GM23338 (cell line): ENCODE measurements around the gene ADCY4. TPM values are rescaled to one million over a fixed set of nuclear protein-coding genes. Genes with fewer than 3 reads are reported as not detected.

ENCODE experiments used
- ATAC-seq: fragments of 200-7000 bp; cut with Tn5 transposase; 3 replicates; pipeline ENCODE4 v1.9.1; 2020
- DNase-seq: peaks from one replicate; pipeline ENCODE4 v3.0.0-alpha.2; 2015; ENCODE audit warnings: low spot score
- H2AFZ ChIP-seq: fragments of 200-600 bp; sonication (generic); 2 replicates; pipeline ENCODE4 v1.8.0; 2016; ENCODE audit warnings: antibody characterized with exemption, mild to moderate bottlenecking, moderate library complexity
- H3F3A ChIP-seq: fragments of 200-600 bp; sonication (generic); replicated peaks from 2 replicates; pipeline ENCODE4 v1.8.0; 2017; ENCODE audit warnings: antibody characterized with exemption, mixed run types, low read depth
- H3K27ac ChIP-seq: fragments of 200-600 bp; sonication (generic); 2 replicates; pipeline ENCODE4 v1.6.1; 2016; ENCODE audit warnings: low read depth
- H3K27me3 ChIP-seq: fragments of 200-600 bp; sonication (generic); 2 replicates; pipeline ENCODE4 v1.8.0; 2016; ENCODE audit warnings: mild to moderate bottlenecking, mixed run types, moderate library complexity; ENCODE audit not compliant: insufficient read depth
- H3K36me3 ChIP-seq: fragments of 200-600 bp; sonication (generic); 2 replicates; pipeline ENCODE4 v1.8.0; 2016; ENCODE audit warnings: mild to moderate bottlenecking; ENCODE audit not compliant: insufficient read depth
- H3K4me1 ChIP-seq: fragments of 200-600 bp; sonication (generic); 2 replicates; pipeline ENCODE4 v1.8.0; 2016; ENCODE audit warnings: mild to moderate bottlenecking, moderate library complexity; ENCODE audit not compliant: insufficient read depth
- H3K4me2 ChIP-seq: fragments of 200-600 bp; sonication (generic); 2 replicates; pipeline ENCODE4 v1.7.1; 2017; ENCODE audit warnings: mixed run types
- H3K4me3 ChIP-seq: fragments of 200-600 bp; sonication (generic); 2 replicates; pipeline ENCODE4 v1.6.1; 2016; ENCODE audit warnings: mixed run types
- H3K79me2 ChIP-seq: fragments of 200-600 bp; sonication (generic); replicated peaks from 2 replicates; pipeline ENCODE4 v1.8.0; 2017; ENCODE audit warnings: mild to moderate bottlenecking; ENCODE audit not compliant: insufficient read depth
- H3K9me2 ChIP-seq: fragments of 200-600 bp; sonication (generic); 2 replicates; pipeline ENCODE4 v1.8.0; 2017; ENCODE audit not compliant: insufficient read depth
- H4K20me1 ChIP-seq: fragments of 200-600 bp; sonication (generic); replicated peaks from 2 replicates; pipeline ENCODE4 v1.8.0; 2017; ENCODE audit warnings: mild to moderate bottlenecking; ENCODE audit not compliant: insufficient read depth
- H3K27ac Mint-ChIP-seq: 2 replicates; pipeline ENCODE4 v1.8.0; 2020; ENCODE audit warnings: inconsistent platforms, mild to moderate bottlenecking, moderate library complexity, mixed read lengths
- H3K27me3 Mint-ChIP-seq: 3 replicates; pipeline ENCODE4 v1.8.0; 2022; ENCODE audit warnings: low read depth, mild to moderate bottlenecking, moderate library complexity, mixed read lengths, inconsistent platforms; ENCODE audit not compliant: insufficient read depth, poor library complexity
- H3K36me3 Mint-ChIP-seq: 3 replicates; pipeline ENCODE4 v1.8.0; 2021; ENCODE audit warnings: low read depth, mild to moderate bottlenecking, inconsistent platforms, moderate library complexity, mixed read lengths
- H3K4me1 Mint-ChIP-seq: 3 replicates; pipeline ENCODE4 v1.8.0; 2020; ENCODE audit warnings: mild to moderate bottlenecking, inconsistent platforms, mixed read lengths
- H3K4me3 Mint-ChIP-seq: 3 replicates; pipeline ENCODE4 v1.8.0; 2021; ENCODE audit warnings: moderate library complexity, mild to moderate bottlenecking, inconsistent platforms, mixed read lengths
- H3K9me3 Mint-ChIP-seq: 3 replicates; pipeline ENCODE4 v1.8.0; 2020; ENCODE audit warnings: moderate library complexity, mild to moderate bottlenecking, inconsistent platforms, mixed read lengths
- CREB1 ChIP-seq: fragments of 250-450 bp; sonication (Bioruptor Pico); IDR thresholded peaks from 2 replicates; pipeline ENCODE4 v1.5.0; 2020; ENCODE audit warnings: low read depth, mild to moderate bottlenecking, moderate library complexity
- EZH2 ChIP-seq: fragments of 200-600 bp; sonication (generic); IDR thresholded peaks from one replicate; pipeline ENCODE4 v1.8.0; 2017; ENCODE audit warnings: antibody characterized with exemption, mild to moderate bottlenecking, low read depth; ENCODE audit not compliant: unreplicated experiment
- JUNB ChIP-seq: IDR thresholded peaks from one replicate; pipeline ENCODE4 v1.6.1; 2016; ENCODE audit warnings: antibody characterized with exemption; ENCODE audit not compliant: unreplicated experiment
- POLR2AphosphoS5 ChIP-seq: IDR thresholded peaks from 2 replicates; pipeline ENCODE4 v1.6.1; 2016; ENCODE audit warnings: antibody characterized with exemption, low read depth
- ZNF114 ChIP-seq: fragments of 250-450 bp; sonication (Bioruptor Pico); IDR thresholded peaks from 2 replicates; pipeline ENCODE4 v1.5.0; 2020; ENCODE audit warnings: mild to moderate bottlenecking, moderate library complexity
- polyA plus RNA-seq: library from polyadenylated mRNA; unstranded; fragments of >200 nt; fragmentation: Nextera tagmentation; extraction: Ambion mirVana; gene quantifications from 2 replicates; pipeline ENCODE4 v1.2.1, GENCODE V29; 2016
- total RNA-seq: library from RNA; depleted of rRNA; stranded (reverse); fragments of >200 nt; shearing (Covaris generic); gene quantifications from 2 replicates; pipeline ENCODE4 v1.2.3, GENCODE V29; 2014
- TF ChIP-seq, protein P1 (sequence below), 2 experiments: fragments of 200-600 bp in 1 of 2; sonication (generic) in 1 of 2; conservative IDR thresholded peaks; 2 replicates each; pipeline versions ENCODE4 v1.5.1 to v1.6.1; 2016 to 2017; ENCODE audit warnings: antibody characterized with exemption in 2 of 2, low read depth in 2 of 2, mild to moderate bottlenecking in 2 of 2, moderate library complexity in 1 of 2
- TF ChIP-seq, protein P2 (sequence below): IDR thresholded peaks from one replicate; pipeline ENCODE4 v1.6.1; 2018; ENCODE audit warnings: antibody characterized with exemption; ENCODE audit not compliant: unreplicated experiment

The ADCY4 gene
- total and polyA plus RNA-seq, 2 experiments from 2014 or later: 0.10 to 0.40 TPM

DNA sequence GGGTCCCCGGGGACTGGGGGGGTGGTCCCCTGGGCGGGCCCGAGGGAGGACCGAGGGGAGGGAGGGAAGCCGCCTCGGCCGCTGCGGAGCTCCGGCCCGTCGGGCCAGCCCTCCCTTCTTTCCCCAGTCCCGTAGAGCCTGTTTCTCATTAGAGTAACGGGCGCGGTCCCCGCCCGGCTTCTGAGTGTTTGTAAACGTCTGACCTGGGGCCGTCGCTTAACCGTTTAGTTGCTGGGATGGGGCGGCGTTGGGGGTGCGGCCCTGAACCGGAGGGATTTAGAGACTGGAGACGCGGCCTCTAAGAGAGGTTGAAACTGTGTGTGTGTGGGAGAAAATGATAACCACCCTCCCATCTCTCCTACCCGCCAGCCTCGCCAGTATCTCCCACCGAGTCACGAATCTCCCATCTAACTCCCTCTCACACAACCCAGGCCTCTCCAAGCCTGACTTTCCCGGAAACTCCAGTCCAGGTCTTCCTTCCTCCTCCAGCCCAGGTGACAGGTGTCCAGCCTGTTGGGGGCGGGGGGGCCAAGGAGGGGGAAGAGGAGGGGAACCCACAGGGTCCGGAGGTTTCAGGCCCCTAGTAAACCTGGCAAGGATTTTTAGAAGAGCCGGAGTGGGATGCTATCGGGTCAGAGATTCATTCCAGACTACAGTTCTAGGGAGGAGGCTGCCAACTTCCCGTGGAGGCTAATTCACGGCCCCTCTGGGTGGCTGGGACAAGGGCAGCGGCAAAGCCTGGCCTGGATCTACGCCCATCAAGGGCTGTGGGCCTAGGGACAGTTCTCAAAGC lies 32.0 kb upstream of the ADCY4 start:
- H2AFZ ChIP-seq: peak overlapping the region; percentile 97
- DNase-seq: peak; percentile 97

DNA sequence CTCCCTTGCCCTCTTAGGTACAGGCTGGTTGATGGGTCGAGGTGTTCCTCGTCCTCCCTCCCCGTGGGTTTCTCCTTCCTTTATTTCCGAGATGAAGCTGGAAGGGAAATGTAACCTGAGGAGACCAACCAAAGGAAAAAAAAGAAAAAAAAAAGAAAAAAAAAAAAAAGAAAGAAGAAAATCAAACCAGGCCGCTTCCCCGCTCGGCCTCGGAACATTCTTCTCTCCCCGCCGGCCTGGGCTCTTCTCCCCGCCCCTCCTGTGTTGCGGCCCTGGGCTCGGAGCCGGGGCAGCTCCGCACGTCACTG lies 31.5 kb upstream of the ADCY4 start:
- Histone ChIP-seq H3K4me2 (peak overlapping the region; percentile 99), H3K9me2 (no peaks in the 10 kb centered on the region), H3K79me2 (no peaks in the 10 kb centered on the region), H3K27ac (peak overlapping the region; percentile 92; the same call in 1 of the 2 replicates), H4K20me1 (no peaks in the 10 kb centered on the region), H3K27me3 (peaks cover 39% of the 10 kb centered on the region), H3K4me1 (peaks cover 14% of the 10 kb centered on the region; the same call in 1 of the 2 replicates), H3K4me3 (peak overlapping the region; percentile 97), H3K36me3 (no peaks in the 10 kb centered on the region), H2AFZ (peak overlapping the region; percentile 97; the same call in 1 of the 2 replicates), H3F3A (0 out of 2 replicates have a peak, but pooled peaks cover 4% of the 10 kb centered on the region)
- Mint-ChIP-seq H3K4me3 (peak overlapping the region; percentile 80), H3K9me3 (no peaks in the 10 kb centered on the region; the same call in 2 of the 3 replicates), H3K4me1 (peaks cover 14% of the 10 kb centered on the region), H3K27ac (no peak overlapping the region), H3K27me3 (peaks cover 17% of the 10 kb centered on the region), H3K36me3 (no peaks in the 10 kb centered on the region)
- no peak for TF ChIP-seq CREB1 (CRISPR knock-in tag)
- DNase-seq: no peak
- peak; percentile 0; the same call in 1 of the 3 replicates for ATAC-seq

More for the DNA sequence above, 32.0 kb upstream of the ADCY4 start:
- ATAC-seq: peak; percentile 57
- Mint-ChIP-seq H3K36me3 (0 out of 3 replicates have a peak, but pooled peaks cover 2% of the 10 kb centered on the region), H3K4me1 (peaks cover 16% of the 10 kb centered on the region), H3K27ac (peak overlapping the region; percentile 94), H3K4me3 (peak overlapping the region; percentile 80), H3K9me3 (no peaks in the 10 kb centered on the region; the same call in 2 of the 3 replicates), H3K27me3 (peaks cover 17% of the 10 kb centered on the region)
- peak; percentile 59 for TF ChIP-seq CREB1 (CRISPR knock-in tag)
- TF ChIP-seq EZH2: no peak
- Histone ChIP-seq H3K36me3 (no peaks in the 10 kb centered on the region), H3K4me2 (peak overlapping the region; percentile 99), H3K4me3 (peak overlapping the region; percentile 97), H3K4me1 (peaks cover 14% of the 10 kb centered on the region; the same call in 1 of the 2 replicates), H4K20me1 (no peaks in the 10 kb centered on the region), H3K27me3 (peaks cover 34% of the 10 kb centered on the region), H3K9me2 (no peaks in the 10 kb centered on the region), H3K79me2 (no peaks in the 10 kb centered on the region), H3K27ac (peak overlapping the region; percentile 92), H3F3A (0 out of 2 replicates have a peak, but pooled peaks cover 4% of the 10 kb centered on the region)

DNA sequence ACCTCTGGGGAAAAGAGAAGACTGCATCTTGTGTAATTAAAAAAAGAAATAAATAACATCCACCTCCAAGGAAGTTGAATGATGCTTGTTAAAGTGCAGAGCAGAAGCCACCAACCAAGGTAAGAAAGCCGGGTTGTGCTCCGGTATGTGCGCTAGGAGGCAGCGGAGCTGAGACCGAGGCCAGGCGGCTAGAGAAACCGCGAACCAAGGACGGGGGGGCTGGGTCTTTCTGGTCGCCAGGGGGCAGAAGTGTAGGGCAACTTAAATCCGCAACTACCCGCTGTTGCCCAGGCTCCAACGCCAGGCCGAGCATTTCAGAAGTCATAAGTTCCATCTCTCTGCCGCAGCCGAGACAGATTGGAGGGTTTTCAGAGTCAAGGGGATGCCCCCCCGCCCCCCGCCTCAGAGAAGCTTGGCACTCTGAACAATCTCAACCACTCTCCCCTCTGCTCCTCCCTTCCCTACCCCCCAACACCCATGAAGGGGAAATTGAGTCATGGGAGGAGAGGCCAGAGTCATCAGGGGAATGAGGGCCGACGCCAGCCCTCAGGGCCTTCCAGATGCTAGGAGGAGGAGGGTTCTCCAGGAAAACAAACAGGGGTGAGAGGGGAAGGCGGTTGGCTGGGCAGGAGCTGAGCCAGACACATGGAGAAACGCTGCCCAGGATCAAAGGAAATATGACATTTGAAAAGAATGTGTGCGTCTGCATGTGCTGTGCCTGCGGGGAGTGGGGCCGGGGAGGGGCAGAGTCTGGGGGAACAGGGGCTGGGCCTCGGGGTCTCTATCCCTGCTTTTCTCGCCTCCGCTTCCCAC lies 30.9 kb upstream of the ADCY4 start:
- no peaks in the 10 kb centered on the region for H3K36me3 Mint-ChIP-seq
- Histone ChIP-seq H3K36me3 (no peaks in the 10 kb centered on the region), H3K27me3 (peaks cover 45% of the 10 kb centered on the region), H3F3A (0 out of 2 replicates have a peak, but pooled peaks cover 4% of the 10 kb centered on the region), H3K4me2 (peak overlapping the region; percentile 99), H3K27ac (no peak overlapping the region), H3K9me2 (no peaks in the 10 kb centered on the region), H3K4me3 (peak overlapping the region; percentile 97), H2AFZ (0 out of 2 replicates have a peak overlapping the region, but pooled peaks have one; percentile 64), H3K79me2 (no peaks in the 10 kb centered on the region), H3K4me1 (peaks cover 14% of the 10 kb centered on the region; the same call in 1 of the 2 replicates), H4K20me1 (no peaks in the 10 kb centered on the region)
- H3K4me1 Mint-ChIP-seq: peaks cover 14% of the 10 kb centered on the region
- ATAC-seq (peak; percentile 19), DNase-seq (peak; percentile 96)
- H3K27me3 Mint-ChIP-seq: peaks cover 22% of the 10 kb centered on the region
- peak overlapping the region; percentile 80 for H3K4me3 Mint-ChIP-seq
- no peaks in the 10 kb centered on the region; the same call in 2 of the 3 replicates for H3K9me3 Mint-ChIP-seq
- peak overlapping the region; percentile 71; the same call in 1 of the 2 replicates for H3K27ac Mint-ChIP-seq
- TF ChIP-seq, protein P1, sequence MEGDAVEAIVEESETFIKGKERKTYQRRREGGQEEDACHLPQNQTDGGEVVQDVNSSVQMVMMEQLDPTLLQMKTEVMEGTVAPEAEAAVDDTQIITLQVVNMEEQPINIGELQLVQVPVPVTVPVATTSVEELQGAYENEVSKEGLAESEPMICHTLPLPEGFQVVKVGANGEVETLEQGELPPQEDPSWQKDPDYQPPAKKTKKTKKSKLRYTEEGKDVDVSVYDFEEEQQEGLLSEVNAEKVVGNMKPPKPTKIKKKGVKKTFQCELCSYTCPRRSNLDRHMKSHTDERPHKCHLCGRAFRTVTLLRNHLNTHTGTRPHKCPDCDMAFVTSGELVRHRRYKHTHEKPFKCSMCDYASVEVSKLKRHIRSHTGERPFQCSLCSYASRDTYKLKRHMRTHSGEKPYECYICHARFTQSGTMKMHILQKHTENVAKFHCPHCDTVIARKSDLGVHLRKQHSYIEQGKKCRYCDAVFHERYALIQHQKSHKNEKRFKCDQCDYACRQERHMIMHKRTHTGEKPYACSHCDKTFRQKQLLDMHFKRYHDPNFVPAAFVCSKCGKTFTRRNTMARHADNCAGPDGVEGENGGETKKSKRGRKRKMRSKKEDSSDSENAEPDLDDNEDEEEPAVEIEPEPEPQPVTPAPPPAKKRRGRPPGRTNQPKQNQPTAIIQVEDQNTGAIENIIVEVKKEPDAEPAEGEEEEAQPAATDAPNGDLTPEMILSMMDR (conservative IDR thresholded peaks at IDR 0.05; ENCODE audit: low read depth in 2 of 2): peak; percentile 81 to 88
- TF ChIP-seq JUNB: no peak
- TF ChIP-seq, protein P2, sequence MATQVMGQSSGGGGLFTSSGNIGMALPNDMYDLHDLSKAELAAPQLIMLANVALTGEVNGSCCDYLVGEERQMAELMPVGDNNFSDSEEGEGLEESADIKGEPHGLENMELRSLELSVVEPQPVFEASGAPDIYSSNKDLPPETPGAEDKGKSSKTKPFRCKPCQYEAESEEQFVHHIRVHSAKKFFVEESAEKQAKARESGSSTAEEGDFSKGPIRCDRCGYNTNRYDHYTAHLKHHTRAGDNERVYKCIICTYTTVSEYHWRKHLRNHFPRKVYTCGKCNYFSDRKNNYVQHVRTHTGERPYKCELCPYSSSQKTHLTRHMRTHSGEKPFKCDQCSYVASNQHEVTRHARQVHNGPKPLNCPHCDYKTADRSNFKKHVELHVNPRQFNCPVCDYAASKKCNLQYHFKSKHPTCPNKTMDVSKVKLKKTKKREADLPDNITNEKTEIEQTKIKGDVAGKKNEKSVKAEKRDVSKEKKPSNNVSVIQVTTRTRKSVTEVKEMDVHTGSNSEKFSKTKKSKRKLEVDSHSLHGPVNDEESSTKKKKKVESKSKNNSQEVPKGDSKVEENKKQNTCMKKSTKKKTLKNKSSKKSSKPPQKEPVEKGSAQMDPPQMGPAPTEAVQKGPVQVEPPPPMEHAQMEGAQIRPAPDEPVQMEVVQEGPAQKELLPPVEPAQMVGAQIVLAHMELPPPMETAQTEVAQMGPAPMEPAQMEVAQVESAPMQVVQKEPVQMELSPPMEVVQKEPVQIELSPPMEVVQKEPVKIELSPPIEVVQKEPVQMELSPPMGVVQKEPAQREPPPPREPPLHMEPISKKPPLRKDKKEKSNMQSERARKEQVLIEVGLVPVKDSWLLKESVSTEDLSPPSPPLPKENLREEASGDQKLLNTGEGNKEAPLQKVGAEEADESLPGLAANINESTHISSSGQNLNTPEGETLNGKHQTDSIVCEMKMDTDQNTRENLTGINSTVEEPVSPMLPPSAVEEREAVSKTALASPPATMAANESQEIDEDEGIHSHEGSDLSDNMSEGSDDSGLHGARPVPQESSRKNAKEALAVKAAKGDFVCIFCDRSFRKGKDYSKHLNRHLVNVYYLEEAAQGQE: no peak
- no peak for TF ChIP-seq ZNF114 (CRISPR knock-in tag)
- no peak for TF ChIP-seq POLR2AphosphoS5
